Left colon (tissue), 2 donors: ENCODE measurements around the gene CAPZA1. TPM values are rescaled to one million over a fixed set of nuclear protein-coding genes. Genes with fewer than 3 reads are reported as not detected.

Experiments
- ATAC-seq: fragments of 200-7000 bp; cut with Tn5 transposase; one replicate; pipeline ENCODE4 v1.9.1; 2020; ENCODE audit warnings: mild to moderate bottlenecking, moderate library complexity
- DNase-seq, 2 donors: peaks; one replicate each; pipeline ENCODE4 v3.0.0-alpha.2; 2020
- intact Hi-C, 2 donors: fragments of 100-400 bp; cut with DNase I in 1 of 2; cut with micrococcal nuclease in 1 of 2; formaldehyde crosslinking; loops; one replicate each; pipeline versions ENCODE4 v1.11.2 to v1.14.0; 2022; cut with DNase I, micrococcal nuclease
- long read RNA-seq: library from polyadenylated mRNA; unstranded; transcript quantifications from one replicate; pipeline ENCODE4 v2.0.0, GENCODE V29; 2021
- total RNA-seq, 2 donors: library from RNA; stranded (reverse); fragmentation: NEBNext Ultra II Directional; extraction: Animal tissue kit (Norgen Biotek cat#: 25700); gene quantifications; one replicate each; pipeline ENCODE4 v1.2.1, GENCODE V29; 2021
- donor health status: DM: no; HTN: no; CAD: no.
- donor health status: DM: yes; HTN: yes; CAD: no.

Gene CAPZA1
- total RNA-seq = 100 to 1,000 TPM; 161 to 162 TPM
- long read RNA-seq, transcript CAPZA1-201 (10 exons, 3,020 nt) = major isoform, 119 of 130 reads
- long read RNA-seq, partial matches to known transcripts = 4 of 130 reads
- long read RNA-seq, other reads (novel, unspliced or antisense) = 6 of 130 reads

DNA sequence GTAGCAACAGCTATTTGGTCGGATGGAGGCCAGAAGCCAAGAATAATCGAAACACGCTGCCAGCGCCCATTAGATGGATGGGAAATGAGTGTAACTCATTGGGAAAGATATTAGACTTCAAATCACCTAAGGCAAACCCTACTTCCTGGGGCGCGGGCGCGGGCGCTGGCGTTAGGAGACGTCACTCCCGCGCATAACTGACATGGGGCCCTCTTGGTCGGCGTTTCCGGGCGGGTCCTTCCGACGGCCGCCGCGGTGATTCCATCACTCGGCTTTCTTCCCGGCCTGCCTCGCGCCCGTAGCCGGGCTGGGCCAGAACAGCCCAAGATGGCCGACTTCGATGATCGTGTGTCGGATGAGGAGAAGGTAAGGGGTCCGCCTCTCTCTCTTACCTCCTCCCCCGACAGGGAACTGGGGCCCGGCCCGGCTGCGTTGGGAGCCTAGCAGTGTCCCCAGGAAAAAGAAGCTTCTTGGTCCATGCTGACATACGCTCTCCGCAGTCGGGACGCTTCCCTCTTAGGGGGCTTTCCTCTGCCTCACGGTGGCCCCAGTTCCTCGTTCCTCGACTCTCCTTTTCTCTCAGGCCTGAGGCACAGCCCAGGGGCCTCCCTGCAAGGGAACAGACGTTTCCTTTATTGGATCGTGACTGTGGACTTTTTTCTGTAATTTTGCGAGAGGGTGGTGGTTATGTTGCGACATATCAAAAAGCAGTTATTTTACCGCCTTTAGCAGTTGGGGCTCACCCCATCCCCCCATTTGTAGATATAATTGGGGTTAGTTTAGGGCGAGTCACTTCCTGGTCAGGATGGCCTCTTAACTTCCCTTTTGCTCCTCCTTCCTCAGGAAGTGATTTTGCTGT lies at the start of gene CAPZA1:
Gene CAPZA1 (plus strand): TSS at position 315 of the 859 bp plus-strand sequence. CDS start 13 bp downstream, at position 328.
- peak; percentile 94 for DNase-seq
- intact Hi-C loops = loop anchor here in 1 of 2 donors (5.0 to 10.0 kb wide), 3 partner anchors 55 to 225 kb away; partner anchors contain the start of genes CTTNBP2NL, MOV10 and RHOC
- ATAC-seq = peak; percentile 90

DNA sequence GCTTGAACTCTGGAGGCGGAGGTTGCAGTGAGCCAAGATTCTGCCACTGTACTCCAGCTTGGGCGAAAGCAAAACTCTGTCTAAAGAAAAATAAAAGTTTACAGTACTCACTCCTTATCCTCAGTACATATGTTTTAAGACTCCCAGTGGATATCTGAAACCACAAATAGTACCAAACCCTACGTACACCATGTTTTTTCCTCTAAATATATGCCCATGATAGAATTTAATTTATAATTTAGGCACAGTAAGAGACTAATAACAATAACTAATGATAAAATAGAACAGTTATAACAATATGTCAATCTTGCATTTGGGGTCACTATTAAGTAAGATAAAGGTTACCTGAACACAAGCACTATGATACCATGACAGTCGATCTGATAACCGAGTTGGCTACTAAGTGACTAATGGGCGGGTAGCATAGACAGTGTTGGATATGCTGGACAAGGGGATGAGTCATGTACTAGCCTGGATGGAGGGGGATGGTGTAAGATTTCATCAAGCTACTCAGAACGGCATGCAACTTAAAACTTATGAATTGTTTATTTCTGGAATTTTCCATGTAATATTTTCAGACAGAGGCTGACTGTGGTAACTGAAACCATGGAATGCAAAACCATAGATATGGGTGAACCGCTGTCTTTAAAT lies 44.4 kb upstream of the CAPZA1 start:
- DNase-seq = no peak
- ATAC-seq = no peak
- intact Hi-C loops = no loop called here

DNA sequence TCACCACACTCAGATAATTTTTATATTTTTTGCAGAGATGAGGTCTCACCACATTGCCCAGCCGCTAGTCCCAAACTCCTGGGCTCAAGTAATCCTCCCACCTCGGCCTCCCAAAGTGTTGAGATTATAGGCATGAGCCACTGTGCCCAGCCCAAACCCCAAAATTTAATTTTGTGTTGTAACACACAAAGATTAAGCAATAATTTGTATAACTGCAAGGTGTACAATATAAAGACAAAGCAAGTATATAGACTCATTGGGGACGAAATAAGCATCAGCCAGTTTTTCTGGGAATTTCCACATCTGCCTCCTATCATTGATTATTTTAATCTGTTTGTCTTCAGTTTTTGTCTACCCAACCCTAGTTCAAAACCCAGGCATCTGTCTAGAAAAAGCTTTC lies 43.4 kb upstream of the CAPZA1 start:
- no peak for ATAC-seq
- intact Hi-C loops = no loop called here
- DNase-seq = no peak

DNA sequence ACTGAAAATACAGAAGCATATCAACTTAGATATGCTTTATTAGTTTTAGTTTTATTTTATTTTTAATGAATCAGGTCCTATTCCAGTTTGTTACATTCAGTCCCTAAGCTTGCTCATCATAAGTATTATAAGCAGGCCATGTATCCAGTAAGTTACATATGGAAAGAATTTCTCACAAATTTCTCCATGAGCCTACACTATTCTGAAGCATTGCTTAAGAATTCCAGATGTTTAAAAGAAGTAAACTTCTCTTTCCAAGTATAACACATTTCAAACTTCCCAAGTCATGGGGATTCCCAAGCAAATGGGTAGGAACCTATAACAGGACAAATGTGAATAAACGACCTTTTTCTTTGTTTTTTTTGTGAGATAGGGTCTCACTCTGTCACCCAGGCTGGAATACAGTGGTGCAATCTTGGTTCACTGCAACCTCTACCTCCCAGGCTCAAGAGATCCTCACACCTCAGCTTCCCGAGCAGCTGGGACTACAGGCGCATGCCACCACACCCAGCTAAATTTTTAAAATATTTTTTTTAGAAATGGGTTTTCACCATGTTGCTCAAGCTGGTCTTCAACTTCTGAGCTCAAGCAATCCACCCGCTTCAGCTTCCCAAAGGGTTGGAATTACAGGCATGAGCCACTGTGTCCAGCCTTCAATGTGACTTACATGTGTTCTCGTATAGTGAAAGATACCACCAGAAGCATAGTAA lies 39.7 kb upstream of the CAPZA1 start:
- intact Hi-C loops = no loop called here

DNA sequence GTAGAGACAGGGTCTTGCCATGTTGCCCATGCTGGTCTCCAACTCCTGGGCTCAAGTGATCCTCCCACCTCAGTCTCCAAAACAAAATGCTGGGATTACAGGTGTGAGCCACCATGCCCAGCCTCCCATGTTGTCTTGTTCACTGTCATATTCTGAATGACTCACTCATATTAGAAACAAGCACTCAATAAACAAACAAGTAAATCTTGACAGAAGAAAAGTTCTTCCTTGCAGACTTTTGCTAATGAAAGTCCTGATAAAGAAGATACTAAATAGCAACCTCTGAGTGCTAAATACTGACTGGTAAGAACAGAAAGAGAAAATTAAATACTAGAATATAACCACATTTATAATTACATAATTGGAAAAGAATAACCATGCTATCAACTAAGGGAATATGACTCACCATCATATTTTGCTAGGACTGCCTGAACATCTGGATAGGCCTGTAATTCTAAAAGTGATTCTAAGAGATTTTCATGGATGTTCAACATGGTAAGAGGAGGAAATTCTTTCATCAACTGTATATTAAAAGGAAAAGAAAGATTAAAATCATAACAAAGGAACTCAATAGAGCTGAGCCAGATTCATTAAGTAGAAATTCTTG lies 37.9 kb upstream of the CAPZA1 start:
- ATAC-seq (peak; percentile 26), DNase-seq (no peak)
- intact Hi-C loops = no loop called here

More for the DNA sequence above, 39.7 kb upstream of the CAPZA1 start:
- DNase-seq (no peak), ATAC-seq (no peak)

DNA sequence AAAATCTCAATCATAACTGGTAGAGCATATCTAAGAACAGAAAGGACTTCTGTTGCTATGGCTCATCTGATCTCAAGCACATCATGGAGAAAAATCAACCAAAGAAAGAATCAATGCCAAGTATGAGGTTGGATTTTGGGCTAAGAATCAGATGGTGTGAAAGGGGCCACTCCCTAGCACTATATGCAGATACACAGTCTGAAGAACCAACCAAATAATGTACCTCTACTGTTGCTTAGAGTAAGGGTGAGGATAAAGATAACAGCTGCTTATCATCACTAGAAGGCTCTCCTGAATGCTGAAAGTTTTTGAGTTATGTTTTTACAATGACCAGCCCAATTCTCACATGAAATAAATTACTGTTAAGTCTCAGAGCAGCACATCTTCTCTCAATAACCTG lies 36.3 kb upstream of the CAPZA1 start:
- no peak for ATAC-seq
- intact Hi-C loops = no loop called here
- DNase-seq = no peak

DNA sequence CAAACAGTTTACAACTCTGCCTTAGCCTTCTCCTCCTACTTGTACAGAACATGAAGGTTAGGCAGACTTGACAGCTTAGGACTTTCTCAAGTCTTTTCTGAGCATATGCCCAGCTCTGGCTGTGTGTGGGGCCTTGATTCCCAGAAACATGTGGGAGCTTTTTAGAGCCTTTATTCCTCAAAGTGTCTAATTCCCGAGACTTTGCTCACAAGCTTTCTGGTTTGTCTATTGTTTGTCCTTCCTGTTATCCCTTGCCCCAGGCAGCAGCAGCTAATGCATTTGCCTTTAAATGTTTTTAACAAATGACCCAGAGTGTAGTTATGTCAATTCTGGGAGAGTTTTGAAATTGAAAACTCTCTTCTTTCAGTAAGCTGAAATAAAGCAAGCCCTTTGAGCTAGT lies 29.9 kb upstream of the CAPZA1 start:
- DNase-seq = no peak
- no peak for ATAC-seq
- intact Hi-C loops = no loop called here

DNA sequence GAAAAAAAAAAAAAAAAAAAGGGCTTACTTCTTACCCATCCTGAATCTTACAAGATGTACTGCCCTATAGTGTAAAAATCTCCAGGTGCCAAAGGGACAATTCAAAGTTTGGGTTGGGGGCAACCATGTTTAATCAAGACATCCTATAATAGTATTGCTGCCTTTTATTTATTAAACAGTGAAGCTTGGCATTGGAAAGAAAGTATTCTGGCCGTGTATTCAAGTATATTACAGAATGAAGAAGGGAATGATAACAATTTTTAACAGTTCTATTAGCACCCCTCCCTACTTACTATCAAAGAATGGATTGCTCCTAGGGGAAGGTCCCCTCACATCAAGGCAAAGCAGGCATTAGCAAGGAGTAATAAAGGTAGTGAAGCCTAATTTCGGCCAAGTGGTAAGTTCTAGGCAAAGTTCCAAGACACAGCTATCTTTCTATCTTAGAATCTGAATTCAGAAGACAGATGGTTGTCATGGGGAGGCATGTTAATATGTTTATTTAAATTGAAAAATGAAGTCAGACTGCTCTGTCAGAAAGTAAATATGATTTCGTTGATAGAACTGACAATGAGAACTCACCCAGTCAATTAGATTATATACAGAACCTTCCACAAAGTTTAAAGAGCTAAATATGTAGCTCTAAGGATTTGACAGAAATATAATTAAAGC lies 25.3 kb upstream of the CAPZA1 start:
- no peak for ATAC-seq
- no peak for DNase-seq
- intact Hi-C loops = no loop called here

DNA sequence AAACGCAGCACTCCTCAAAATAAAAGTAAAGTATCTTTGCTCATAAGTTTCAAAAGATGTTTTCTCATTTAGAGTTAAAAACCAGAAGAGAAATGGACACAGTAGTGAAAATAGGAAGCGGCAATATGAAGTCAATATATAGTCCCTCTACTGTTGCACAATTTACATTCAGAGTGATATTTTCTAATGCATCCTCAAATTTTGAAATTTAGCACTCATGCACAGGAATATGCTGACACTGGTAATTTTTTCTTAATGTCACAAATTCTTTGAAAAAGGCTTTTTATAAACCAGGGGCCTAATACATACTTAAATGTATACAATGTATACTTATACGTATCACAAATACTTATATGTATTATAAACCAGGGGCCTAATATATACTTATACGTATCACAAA lies 20.2 kb upstream of the CAPZA1 start:
- intact Hi-C loops = no loop called here
- ATAC-seq (no peak), DNase-seq (no peak)

DNA sequence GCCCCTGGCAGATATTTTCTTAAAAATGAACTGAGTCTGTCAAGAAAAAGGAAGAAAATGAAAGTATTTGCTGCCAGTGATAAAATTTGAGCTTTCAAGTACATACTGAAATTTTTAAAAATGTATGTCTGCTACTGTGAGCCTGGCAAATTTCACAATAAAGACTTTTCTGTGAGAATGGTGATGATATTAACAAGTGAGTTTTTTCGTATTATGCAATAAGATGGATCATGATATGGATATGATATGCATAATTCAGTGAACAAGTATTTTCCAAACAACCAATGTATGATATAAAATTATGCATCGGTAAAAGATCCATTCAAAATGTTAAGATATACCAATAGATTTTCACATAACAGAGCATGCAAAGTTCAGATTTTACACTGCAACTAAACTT lies 16.6 kb upstream of the CAPZA1 start:
- ATAC-seq = no peak
- no peak for DNase-seq
- intact Hi-C loops = no loop called here

DNA sequence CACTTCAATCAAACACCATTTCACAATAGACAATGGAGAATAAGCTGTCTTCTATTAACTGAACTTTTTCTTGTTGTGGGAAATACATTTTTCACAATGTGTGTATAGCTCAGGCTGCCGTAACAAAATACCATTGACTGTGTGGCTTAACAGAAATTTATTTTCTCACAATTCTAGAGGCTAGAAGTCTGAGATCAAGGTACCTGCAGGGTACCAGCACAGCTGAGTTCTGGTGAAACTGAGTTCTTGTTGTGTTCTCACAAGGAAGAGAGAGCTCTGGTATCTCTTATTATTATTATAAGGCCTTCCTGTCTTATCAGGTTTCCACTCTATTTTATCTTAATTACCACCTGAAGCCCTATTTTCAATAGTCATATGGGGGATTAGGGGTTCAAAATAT lies 16.1 kb upstream of the CAPZA1 start:
- ATAC-seq (no peak), DNase-seq (no peak)
- intact Hi-C loops = no loop called here

DNA sequence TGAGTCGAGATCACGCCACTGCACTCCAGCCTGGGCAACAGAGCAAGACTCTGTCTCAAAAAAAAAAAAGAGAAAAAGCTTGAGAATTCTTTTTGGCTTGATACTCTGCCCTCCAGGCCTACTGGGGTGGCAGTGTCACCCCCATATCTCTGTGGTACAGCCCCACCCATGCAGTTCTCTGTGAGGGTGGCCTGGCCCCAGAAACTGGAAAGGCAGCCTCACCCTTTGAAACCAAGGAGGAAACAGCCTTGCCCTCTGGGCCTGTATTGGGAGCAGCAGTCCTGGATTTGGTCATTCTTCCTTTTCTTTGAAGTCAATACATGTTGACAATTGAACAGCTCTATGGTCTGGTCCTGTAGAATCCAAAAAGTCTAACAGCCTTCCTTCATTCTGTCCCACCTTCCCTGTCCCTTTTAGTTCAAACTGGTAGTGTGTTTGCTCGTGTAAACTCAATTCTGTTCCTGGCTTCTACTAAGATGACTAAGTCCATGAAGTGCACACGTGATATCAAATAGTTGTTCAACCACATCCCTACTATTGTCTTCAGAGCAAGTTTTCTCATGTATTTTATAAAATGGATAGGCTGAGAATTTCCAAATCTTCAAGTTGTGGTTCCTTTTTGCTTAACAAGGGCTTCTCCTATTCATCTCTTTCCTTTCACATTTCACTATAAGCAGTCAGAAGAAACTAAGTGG lies 13.9 kb upstream of the CAPZA1 start:
- no peak for DNase-seq
- intact Hi-C loops = no loop called here
- no peak for ATAC-seq

DNA sequence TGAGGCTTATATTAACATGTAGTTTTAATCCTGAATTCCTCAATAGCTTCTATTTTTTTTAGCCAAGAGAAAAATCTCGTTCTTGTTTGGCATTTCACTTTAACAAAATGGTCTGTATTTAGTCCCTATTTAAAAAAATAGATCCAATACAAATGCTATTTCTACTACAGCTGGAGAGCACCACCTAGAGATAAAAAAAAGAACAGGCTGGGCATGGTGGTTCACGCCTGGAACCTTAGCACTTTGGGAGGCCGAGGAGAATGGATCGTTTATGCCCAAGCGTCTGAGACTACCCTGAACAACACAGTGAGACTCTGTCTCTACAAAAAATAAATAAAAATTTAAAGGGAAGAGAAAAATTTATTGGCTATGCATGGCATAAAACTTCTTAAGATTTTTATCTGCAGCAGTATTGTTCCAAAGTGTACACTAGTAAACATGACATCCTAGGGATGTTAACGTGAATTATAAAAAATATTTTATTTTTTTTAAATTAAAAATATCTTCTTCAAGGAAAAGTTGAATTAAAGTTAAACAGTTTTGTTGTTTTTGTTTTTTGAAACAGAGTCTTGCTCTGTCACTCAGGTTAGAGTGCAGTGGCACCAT lies 5.1 kb upstream of the CAPZA1 start:
- DNase-seq = no peak
- intact Hi-C loops = loop anchor here in 1 of 2 donors (5.0 to 10.0 kb wide), 2 partner anchors 93 to 220 kb away; partner anchors contain the start of genes CTTNBP2NL and RHOC
- ATAC-seq = peak; percentile 21

DNA sequence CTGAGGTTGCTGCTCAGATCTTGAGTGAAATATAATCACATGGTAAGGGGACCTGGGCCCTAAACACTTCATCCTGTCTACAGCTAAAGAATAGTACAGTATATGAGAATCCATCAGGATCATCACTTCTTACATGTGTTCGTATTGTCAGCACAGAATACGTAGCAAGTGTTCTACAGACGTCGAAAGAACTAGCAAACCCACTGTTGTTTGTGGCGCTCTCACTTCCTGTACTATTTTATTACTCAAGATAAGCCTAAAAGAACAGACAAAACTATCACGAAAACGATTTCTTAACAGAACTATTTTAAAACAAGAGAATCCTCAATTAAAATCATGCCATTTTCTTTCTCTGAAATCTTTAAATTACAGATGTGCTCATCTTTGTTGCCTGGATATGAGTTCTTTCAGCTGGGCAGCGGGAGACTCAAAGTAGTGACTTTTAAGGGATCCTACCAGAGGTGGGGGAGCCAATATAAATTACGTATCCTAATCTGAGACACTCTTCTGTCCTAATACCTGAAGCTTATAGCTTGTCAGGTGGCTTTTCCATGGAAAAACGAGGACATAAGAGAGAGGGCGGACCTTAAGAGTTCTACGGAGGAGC lies 1.4 kb upstream of the CAPZA1 start:
- peak; percentile 22 for ATAC-seq
- intact Hi-C loops = loop anchor here in 1 of 2 donors (5.0 to 10.0 kb wide), 2 partner anchors 89 to 223 kb away; partner anchors contain the start of genes CTTNBP2NL and RHOC
- no peak for DNase-seq

DNA sequence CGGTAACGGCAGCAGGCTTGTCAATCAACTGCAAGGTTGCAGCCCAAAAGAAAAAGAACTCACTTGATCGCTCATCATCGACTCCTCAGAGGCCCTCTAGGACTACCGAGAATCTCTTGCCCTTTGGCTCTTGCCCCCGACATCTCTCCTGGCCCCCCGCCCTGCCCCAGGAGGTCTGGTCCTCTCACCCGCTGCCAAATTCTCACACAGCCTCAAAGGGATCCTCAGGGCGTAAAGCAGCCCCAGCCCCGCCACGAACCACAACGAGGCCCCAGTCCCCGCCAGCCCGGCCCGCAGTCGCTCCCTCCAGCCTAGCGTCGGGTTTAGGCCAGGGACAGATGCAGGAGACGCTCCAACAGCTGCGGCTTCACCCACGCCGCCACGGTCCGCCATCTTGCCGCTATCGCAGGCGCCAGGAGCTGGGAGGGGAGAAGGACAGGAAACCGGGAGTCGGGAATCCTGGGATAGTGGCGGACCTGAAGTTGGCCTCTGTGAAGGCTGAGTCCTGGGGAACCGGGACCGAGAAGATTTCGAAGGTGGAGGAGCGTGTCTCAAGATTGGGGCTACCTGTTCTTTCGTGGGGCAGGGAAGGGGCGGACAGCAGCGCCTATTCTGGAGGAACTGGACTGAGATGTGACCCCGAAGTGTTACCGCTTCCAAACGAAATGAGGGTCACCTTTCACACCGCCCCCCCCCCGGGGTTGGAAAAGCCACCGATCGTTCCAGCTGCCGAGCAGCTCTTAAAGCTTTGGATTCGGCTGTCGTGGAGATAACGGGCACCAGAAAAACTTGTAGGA lies 713 bp upstream of the CAPZA1 start, which contains the start of gene ST7L:
Gene ST7L (minus strand): TSS at position 421 of the 797 bp plus-strand sequence. CDS start 28 bp downstream, at position 393.
- DNase-seq = peak; percentile 72 to 81
- intact Hi-C loops = loop anchor here in 1 of 2 donors (5.0 to 10.0 kb wide), 2 partner anchors 88 to 224 kb away; partner anchors contain the start of genes CTTNBP2NL and RHOC
- ATAC-seq = peak; percentile 77

DNA sequence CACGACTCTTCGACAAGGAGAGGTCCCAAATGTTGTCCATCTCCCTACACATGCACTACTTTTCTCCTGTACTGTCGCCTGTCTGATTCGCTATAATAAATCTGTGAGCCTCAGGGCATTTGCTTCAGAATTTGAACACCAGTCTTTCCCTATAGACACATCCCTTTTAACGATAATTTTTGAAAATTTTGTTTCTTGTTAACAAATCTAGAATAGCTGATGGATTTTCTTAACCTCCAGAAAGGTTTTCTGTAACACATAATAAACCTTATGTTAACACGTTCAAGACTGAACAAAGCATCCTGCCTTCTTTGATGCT lies 704 bp downstream of the CAPZA1 start:
- DNase-seq (no peak), ATAC-seq (no peak)
- intact Hi-C loops = loop anchor here in 1 of 2 donors (10.0 kb wide), 1 partner anchor 54 kb away; the partner anchor contains the start of gene MOV10
